NCI-H2196 treated with DMSO at 0.1 percent for 48 hours (cell line): ENCODE results near the gene UTF1.
"Not testable (repeated sequence)": the region's sequence is repeated elsewhere in the genome, so short reads cannot be mapped to it uniquely, and the experiment has no call there.

Experiments used
- DNase-seq: peaks from one replicate; lab custom pipeline; 2025; ENCODE audit not compliant: unreplicated experiment; lab: John Stamatoyannopoulos, UW

The UTF1 gene

GRCh38 chr10:133208466-133208865 lies 21.6 kb upstream of the UTF1 start:
- no peak for DNase-seq

- DNase-seq: no peak
These were observed 20.9 kb upstream of the UTF1 start for GRCh38 chr10:133209117-133209516.

DNA sequence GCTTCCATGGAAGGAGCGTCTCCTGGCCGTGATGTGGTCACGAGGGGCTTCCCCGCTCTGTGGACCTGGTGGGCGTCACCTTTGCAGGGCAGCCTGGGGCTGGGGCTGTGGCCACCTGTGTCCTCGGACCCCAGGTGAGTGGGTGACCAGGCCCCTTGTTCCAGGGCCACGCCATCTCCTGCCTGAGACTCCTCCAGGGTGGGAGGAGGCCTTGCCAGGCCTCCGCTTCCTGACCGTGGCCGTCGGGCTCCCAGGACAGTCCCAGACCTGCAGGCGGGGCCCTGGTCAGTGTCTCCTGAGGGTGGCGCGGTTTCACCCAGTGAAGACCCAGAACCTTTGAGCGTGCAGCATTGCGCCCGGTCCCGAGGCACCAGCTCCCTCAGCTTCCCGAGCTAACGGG lies 20.4 kb upstream of the UTF1 start:
- no peak for DNase-seq

DNA sequence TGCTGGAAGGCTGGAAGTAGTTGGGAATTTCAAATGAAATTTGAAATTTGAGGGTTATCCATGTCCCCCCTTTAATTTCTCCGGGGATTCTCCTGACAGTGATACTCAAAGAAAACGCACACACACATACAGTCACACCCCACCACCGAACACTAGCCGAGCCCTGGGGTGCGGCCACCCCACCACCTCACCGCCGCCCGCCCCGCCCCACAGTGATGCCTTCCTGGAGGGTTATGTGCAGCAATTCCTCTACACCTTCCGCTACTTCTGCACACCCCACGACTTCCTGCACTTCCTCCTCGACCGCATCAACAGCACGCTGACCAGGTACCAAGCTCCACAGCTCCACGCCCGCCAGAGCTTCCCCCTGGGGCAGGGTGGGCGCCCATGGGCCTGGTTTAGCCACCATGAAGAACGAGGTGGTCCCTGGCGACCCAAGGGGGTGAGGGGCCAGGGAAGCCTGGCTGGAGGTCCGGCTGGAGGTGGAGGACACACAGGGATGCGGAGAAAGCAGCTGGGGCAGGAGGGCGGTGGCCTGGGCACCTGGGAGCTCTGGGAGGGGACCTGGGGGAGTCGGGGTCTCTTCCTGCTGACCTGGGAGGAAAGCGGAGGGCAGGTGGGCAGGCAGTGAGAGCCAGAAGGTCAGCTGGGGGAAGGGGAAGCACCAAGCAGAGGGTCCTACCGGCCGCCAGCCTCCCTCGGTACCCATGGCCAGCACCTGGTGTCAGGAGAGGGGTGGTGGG lies 19.4 kb upstream of the UTF1 start:
- DNase-seq: no peak

GRCh38 chr10:133211141-133211830 lies 18.7 kb upstream of the UTF1 start:
- no peak for DNase-seq

GRCh38 chr10:133211959-133212852 lies 17.8 kb upstream of the UTF1 start:
- DNase-seq: no peak

DNA sequence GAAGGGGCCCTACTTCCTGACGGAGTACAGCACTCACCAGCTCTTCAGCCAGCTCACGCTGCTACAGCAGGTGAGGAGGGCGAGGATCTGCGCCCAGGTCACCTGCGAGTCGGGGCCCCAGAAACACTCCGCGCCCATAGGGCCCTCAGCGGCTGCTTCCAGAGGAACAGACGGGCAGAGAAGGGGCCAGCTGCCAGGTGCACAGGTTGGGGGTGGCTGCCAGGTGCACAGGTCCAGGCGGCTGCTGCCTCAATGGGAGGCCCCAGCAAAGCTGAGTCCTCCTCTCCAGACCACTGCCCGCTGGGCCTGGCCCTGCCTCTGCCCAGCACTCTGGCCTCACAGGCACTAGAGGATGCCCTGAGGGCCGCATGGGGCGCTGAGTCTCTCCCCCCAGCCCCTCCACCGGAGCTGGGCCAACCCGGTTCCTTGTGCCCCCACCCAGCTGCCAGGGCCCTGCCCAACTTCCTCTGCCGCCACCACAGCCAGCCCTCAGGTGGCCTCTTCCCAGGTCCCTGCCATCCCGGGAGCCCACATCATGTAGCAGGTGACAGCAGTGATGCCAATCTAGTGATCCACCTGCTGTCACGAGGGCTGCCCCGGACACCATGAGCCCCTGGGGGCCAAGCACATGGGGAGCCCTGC lies 17.0 kb upstream of the UTF1 start:
- DNase-seq: no peak

DNA sequence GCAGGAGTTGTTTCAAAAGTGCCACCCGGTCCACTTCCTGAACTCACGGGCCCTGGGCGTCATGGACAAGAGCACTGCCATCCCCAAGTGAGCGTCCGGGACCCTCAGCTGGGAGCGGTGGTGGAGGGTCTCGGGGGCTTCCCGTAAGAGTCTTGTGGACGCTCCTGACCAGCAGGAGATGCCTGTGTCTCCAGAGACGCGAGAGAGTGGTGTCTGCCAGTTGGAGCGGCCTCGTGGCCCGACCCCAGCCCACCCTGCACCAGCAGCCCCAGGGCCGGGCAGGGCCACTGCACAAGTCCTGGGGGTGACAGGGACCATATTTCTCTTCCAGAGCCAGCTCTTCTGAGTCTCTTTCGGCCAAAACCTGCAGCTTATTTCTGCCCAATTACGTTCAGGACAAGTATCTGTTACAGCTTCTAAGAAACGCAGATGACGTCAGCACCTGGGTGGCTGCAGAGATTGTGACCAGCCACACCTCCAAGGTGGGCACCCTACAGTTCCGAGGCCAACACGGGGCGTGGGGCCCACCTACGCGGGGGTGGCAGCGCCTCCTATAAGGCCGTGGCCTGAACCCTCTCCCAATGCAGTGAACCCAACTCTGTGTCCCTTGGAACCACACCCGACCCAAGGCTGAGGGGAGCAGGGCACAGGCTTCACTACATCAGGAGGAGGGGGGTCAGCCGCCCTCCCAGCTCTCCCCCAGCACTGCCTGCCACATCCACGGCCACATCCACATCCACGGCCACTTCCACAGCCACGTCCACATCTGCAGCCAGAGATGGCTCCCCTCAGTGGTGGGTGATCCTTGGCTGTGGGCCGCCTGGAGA lies 16.2 kb upstream of the UTF1 start:
- no peak for DNase-seq

DNA sequence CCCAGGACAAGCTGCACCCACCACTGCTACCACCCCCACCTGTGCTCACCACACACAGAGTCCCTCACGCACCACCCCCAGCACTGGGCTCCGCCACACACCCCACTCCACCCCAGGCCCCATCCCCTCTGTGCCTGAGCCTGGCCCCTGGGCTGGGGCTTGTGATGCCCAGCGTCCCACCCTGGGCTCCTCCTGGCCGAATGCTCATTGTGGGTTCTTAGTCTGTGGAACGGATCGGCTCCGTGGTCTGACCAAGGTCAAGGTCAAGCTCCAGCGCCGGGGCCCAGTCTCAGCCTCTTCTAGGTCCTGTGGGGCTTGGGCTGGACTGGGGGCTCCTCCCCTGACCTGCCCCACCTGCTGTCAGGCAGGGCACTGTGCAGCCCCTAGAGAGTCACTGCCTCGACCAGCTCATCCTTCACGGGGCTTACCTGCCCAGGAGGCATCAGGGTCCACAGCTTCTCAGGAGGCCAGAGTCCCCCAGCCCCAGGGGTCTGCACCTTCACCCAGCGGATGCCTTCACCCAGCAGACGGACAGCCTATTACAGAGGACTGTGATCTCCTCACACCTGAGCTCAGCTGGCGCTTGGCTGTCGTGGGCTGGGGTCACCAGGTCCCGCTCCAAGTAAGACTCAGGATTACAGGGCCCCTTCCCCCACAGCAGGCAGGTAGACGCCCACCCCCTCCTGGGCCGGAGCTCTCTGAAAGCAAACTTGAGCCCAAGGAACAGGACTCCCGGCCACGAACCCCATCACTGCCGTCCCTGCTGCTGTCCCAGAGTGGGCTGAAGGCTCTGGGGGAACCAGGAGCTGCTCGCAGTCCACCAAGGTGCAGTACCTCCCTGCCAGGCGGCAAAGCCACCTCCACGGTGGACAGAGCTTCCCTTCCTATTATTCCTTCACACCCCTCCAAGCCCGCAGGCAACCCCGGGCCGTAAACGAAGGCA lies 15.3 kb upstream of the UTF1 start:
- no peak for DNase-seq

DNA sequence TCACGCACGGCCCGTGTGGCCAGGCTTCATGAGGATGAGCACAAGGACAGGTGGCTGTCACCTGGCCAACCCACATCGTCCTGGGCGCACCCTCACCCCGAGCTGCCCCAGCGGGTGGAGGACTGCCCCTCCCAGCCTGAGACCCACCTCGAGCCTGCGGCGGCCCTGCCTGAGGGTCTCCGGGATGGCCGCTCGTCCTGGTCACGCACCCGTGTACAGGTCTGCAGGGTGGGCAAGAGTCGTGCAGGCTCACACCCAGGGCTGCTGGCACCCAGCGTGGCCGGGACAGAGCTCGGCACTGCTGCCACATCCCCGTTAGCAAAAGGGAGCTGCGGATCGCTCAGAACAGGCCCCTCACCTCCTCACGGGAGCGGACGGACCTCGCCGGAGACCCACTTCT lies 14.4 kb upstream of the UTF1 start:
- DNase-seq: no peak

- DNase-seq: no peak
These were observed 13.2 kb upstream of the UTF1 start for GRCh38 chr10:133216776-133217175.

GRCh38 chr10:133217800-133218589 lies 12.0 kb upstream of the UTF1 start:
- no peak for DNase-seq

DNA sequence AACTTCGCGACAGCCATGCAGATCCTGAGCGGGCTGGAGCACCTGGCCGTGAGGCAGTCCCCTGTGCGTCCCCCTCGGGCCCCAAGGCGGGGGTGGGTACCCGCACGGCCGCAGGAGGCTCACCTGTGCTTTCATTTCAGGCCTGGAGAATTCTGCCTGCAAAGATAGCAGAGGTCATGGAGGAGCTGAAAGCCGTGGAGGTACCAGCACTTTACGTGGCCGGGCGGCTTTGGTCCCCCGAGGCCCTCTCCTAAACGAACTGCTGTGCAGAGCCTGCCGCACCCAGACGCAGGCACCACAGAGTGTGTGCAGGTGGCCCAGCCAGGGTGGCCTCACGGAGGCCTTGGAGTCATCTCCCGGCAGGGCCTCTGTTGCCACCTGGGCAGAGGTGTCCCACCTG lies 11.1 kb upstream of the UTF1 start:
- no peak for DNase-seq

GRCh38 chr10:133219782-133220181 lies 10.2 kb upstream of the UTF1 start:
- no peak for DNase-seq

DNA sequence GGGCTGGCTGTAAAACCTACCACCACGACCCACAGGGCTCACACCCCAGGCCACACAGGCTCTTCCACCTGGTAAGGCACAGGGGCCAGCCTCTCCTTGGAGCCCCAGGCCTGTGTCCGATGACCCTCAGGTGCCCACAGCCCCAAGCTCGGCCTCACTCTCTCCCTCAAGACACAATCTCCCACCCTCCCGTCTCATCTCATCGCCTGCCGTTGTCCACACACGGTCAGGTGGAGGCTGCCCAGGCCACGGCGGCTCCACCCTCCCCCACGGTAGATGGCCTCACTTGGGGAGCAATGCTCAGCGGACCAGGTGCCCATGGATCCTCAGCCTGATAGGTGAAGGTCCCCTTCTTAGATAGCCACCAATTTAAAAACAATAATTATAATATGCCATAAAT lies 8.7 kb upstream of the UTF1 start:
- DNase-seq: no peak

DNA sequence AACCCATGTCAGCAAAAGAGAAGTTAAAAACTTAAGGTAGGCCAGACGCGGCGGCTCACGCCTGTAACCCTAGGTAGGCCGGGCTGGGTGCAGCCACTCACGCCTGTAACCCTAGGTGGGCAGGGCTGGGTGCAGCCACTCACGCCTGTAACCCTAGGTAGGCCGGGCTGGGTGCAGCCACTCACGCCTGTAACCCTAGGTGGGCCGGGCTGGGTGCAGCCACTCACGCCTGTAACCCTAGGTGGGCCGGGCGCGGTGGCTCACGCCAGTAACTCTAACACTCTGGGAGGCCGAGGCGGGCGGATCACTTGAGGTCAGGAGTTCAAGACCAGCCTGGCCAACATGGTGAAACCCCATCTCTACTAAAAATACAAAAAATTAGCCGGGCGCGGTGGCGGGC lies 8.3 kb upstream of the UTF1 start:
- DNase-seq: not testable (repeated sequence)

- no peak for DNase-seq
These were observed 5.9 kb upstream of the UTF1 start for GRCh38 chr10:133224076-133224475.

DNA sequence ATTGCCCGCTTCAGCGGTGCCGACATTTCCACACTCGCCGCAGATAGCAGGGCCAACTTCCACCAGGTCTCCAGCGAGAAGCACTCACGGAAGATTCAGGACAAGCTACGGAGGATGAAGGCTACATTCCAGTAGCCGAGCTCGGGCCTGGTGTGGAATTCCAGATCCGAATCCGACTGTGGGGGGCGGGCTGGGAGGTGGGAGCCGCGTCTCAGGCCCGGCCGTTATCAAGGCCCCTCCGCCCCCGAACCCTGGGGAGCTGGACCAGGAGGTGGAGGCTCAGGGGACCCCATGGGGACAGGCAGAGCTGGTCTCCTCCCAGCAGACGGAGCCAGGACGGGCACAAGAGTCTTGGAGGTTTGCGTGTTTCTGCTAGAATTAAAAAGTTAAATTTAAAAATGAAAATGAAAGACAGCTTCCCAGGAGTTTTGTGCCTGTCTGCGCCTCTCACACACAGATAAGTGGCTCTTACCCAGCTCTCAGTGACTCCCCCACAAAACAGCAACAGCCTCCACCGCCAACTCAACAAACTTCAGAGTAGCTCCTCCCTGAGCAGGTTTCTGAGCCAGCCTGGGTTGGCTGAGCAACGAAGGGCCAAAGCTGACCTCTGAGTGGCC lies 5.2 kb upstream of the UTF1 start:
- DNase-seq: no peak
